RPMI7951 (cell line): ENCODE measurements around the gene EFCAB8. TPM values are rescaled to one million over a fixed set of nuclear protein-coding genes. Genes with fewer than 3 reads are reported as not detected.

Experiments
- DNase-seq: peaks from one replicate; pipeline ENCODE4 v3.0.0-alpha.2; 2012; ENCODE audit warnings: low read depth
- total RNA-seq: library from RNA; depleted of rRNA; stranded (reverse); fragments of >200 nt; shearing (Covaris generic); gene quantifications from 2 replicates; pipeline ENCODE4 v1.2.3, GENCODE V29; 2014; rRNA removed

EFCAB8 gene
- total RNA-seq, 1 experiment from 2014 or later: 1.1 TPM

DNA sequence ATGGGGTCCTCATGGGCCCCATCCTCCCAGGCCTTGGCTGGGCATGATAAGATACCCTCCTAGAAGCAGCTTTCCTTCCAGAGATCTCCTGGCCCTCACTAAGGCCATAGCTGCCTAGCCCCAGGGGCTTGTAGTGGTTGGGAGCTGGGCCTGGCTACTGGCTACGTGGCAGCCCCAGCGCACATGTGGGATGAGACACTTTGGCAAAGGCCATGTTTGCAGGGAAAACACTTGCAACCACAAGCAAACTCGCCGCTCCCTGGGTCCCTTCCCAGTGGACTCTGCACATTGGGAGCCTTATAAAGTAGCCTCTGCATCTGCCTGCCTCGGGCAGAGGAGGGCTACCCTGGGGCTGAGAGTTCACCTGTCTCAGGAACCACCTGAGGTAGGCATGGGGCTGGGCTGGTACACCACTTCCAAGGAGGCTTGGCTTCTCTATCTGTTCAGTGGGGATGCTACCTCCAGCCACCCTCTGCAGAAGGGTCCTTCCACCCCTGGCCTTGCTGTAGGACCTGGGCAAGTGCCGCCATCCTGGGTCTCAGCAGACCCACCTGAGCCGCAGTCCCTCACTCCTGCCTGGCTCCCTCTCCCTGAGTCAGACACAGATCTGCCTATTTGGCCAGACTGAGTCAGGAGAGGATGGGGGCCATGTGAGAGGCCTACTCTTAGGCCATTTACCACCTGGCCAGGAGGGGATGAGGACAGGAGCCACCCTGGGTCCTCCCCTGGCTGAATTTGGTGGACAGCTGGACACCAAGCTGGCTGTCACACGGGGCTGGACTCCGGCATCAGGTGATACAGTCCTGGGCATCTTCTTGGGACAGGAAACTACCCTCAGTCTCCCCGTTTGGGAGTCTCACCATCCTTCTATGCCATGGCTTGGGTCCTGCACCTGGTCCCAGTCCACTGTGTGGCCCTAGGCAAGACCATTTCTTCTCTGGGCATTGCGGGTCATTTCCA, 148.9 kb downstream of the EFCAB8 start, which contains the start of gene BPIFB2:
BPIFB2 (plus strand) TSS at position 329 of the 960 bp plus-strand sequence. CDS start 871 bp downstream, outside the sequence.
- no peak for DNase-seq

DNA sequence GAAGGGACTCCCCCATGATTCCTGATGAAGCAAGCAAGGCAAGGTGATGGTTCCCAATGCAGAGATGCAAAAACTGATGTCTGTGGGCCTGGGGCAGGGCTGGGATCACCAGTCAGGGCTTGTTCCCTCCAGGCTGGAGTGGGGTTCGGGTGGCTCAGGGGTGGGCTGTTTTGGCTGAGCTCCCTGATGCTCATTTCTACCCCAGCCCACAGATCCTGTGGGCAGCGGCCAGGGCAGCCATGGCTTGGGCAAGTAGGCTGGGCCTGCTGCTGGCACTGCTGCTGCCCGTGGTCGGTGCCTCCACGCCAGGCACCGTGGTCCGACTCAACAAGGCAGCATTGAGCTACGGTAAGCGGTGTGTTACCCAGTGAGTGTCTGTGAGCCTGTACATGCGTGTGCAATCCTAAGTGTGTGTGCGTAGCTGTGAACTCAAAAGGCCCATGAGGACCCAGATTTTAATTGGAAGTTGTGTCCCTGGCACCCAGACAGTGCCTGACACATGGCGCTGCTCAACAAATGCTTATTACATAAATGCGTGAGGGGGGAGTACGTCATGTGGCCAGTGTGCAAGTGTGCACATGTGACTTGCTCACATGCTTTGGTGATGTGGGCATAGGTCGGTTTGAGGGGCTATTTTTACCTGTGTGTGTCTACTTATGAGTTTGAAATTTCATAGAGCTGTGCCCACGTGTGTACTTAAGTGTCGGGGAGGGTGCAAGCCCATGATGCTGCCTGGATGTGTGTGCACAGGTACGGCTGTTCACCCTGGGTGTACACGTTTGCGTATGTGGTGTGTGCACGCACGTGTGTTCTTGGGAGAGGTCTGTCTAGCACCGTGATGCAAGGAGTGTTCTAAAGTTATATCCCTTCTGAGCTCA, 149.9 kb downstream of the EFCAB8 start:
- DNase-seq: no peak

DNA sequence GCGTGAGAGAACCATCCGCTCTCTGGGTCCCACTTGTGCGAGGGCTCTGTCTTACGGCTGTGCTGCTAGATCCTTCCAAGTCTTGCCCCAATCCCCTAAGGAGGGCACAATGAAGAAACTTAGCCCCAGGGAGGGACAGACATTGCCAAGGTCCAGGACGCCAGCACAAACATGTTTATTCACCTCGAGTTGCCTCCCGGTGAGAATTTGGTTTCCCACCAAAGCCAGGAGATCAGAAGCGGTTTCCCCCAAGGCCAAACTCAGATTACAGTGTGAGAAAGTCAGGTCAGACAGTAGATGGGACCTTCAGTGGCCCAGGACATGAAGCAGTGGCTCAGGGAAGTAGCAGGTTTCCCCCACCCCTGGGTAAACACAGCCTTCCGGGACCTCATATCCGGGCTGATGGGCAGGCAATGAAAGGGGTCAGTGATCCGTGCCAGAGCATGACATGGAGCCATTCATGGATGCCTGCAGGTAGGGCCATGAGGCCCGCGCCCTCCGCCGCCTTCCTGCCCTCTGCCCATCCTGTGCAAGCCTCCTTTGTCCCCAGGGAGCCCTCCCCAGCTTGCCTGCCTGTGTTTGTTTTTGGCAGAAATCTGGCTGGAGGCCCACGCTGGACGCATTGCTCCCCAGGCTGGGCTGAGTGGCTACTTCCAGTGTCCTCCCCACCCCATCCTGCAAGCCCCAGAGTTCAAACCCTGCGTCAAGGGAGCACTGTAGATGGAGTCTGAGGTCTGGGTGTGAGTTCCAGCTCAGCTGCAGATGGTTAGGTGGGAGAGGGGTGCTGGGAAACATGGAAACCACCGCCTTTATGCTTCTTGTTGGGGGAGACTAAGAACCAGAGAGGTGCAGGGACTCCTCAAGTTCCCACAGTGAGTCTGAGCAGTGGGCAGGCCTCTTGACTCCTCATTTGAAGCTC, 150.8 kb downstream of the EFCAB8 start:
- no peak for DNase-seq

DNA sequence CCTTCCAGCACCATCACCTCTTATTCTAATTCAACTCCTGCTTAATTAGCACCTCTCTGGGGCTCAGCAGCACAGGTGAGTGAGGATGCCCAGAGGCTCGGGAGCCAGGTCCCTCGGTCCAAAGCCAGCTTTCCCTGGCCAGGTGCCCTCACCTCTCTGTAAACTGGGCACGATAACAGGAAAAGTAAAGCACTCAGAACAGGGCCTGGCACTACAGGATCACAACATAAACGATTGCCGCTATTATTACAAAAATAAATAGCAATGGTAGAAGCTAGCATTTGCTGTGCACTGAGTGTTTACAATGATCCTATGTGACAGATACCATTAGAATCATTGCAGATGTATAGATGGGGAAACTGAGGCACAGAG, 151.4 kb downstream of the EFCAB8 start:
- DNase-seq: no peak

DNA sequence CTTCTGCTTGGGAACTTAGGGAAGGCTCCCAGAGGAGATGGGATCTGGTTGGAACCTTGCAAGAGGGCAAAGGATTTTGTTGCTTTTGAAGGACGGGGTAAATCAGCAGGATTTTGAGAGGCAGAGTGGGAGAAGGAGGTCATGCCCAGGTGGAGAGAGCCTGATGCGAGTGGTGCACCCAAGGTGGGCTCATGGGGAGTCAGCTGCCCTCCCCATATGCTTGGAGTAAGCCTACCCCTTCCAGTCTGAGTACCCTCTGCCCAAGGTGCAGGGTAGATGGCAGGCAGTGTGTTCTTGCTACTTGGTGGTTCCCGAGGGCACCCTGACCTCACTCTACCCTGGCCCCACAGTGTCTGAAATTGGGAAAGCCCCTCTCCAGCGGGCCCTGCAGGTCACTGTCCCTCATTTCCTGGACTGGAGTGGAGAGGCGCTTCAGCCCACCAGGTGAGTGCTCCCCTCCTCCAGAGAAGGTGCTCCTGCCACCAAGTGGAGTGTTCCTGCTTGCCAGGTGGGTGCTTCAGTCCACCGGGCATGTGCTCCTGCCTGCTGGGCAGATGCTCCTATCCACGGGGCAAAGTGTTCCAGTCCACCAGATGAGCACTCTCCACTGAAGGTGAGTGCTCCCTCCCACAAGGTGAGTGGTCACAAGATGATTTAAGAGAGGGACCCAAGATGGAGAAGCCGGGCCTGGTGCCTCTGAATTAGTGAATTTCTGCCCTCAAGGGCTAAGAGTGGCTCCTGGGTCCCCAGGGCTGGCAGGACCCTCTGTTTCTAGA, 152.1 kb downstream of the EFCAB8 start:
- no peak for DNase-seq

Other genes starting within 250 kb of the EFCAB8 start
- not detected in 2 replicates for gene C20orf203, start 185.0 kb upstream of the EFCAB8 start, total RNA-seq
- gene COMMD7, start 115.5 kb upstream of the EFCAB8 start, total RNA-seq: 60.2 and 75.8 TPM in 2 replicates
- gene DNMT3B, start 96.5 kb upstream of the EFCAB8 start, total RNA-seq: 6.8 TPM in 2 replicates
- gene MAPRE1, start 39.0 kb upstream of the EFCAB8 start, total RNA-seq: 190 and 215 TPM in 2 replicates
- not detected in 2 replicates for gene SUN5, start 145.5 kb downstream of the EFCAB8 start, total RNA-seq
- gene BPIFB2, start 148.8 kb downstream of the EFCAB8 start, total RNA-seq: not detected in 2 replicates
- gene BPIFB6, start 172.7 kb downstream of the EFCAB8 start, total RNA-seq: not detected in 2 replicates
- not detected in 2 replicates for gene BPIFB3, start 195.0 kb downstream of the EFCAB8 start, total RNA-seq
- not detected in 2 replicates for gene BPIFB4, start 220.7 kb downstream of the EFCAB8 start, total RNA-seq